Islet of Langerhans (tissue), 1 donor: Measurements from ENCODE around the gene FASN.
"Not testable (repeated sequence)": the region's sequence is repeated elsewhere in the genome, so short reads cannot be mapped to it uniquely, and the experiment has no call there.

Experiments
- FAIRE-seq: peaks from one replicate; lab custom pipeline; 2011; peaks lifted over from hg19 to GRCh38; lab: Jason Lieb, UNC

The FASN gene

DNA sequence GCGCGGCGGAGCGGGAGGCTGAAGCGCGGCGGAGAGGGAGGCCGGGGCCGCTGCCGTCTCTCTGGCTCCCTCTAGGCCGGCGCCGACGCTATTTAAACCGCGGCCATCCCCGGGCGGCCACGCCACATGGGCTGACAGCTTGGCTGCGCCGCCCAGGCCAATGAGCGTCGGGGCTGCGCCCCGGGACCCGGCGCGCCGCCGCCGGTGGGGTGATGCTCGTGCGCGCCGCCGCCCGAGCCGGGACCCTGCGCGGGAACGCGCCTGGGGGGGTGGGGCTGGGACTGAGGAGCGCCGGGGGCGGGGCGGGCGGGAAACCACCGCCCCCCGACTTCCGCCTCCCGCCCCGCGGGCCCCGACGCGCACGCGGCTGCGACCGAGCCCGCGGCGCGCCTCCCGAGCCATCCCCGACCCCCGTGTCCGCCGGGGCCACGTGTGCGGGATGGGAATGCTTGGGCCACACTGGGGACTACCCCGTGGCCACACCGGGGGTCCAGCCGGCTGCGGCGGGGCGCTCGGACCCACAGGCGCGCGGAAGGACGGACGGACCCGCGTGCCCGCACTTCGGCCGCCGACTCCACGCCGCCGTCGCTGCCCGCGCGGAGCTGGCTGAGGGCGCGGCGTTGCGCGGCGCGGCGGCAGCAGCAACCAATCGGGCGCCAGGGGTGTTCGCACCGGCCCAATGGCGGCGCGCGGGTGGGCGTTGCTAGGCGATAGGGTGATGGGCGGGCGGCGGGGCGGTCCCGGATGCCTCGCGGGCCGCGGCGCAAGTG, at the start of gene FASN:
FASN (minus strand) TSS at position 68 of the 770 bp plus-strand sequence. CDS start 1,791 bp downstream, outside the sequence.
- no peak for FAIRE-seq

DNA sequence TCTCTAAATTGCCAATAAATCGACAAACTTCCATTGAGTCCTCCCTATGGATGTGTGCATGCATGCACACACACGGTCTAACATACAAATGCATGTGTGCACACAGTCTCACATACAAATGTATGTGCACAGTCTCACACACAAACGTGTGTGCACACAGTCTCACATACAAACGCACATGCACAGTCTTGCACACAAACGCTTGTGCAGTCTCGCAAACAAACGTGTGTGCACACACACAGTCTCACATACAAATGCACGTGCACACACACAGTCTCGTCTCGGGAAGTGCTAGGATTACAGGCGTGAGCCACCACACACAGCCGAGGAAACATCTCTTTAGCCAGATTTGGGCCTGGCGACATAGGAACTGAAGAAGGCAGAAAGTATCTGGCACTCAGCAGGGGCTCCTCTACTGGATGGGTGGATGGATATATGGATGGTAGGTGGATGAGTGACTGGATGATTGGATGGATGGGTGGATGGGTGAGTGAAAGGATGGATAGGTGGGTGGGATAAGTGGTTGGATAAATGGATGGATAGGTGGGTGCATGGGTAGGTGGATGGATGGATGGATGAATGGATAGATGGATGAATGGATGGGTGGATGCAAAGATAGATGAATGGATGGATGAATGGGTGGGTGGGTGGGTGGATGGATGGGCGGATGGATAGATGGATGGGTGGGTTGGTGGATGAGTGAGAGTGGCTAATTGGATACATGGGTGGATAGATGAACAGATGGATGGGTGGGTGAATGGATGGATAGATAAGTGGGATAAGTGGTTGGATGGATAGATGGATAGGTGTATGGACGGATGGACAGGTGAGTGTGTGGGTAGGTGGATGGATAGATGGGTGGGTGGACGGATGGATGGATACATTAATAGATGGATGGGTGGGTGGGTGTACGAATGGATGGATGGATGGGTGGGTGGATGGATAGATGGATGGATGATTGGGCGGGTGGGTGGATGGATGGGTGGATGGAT, 48.9 kb upstream of the FASN start:
- no peak for FAIRE-seq

DNA sequence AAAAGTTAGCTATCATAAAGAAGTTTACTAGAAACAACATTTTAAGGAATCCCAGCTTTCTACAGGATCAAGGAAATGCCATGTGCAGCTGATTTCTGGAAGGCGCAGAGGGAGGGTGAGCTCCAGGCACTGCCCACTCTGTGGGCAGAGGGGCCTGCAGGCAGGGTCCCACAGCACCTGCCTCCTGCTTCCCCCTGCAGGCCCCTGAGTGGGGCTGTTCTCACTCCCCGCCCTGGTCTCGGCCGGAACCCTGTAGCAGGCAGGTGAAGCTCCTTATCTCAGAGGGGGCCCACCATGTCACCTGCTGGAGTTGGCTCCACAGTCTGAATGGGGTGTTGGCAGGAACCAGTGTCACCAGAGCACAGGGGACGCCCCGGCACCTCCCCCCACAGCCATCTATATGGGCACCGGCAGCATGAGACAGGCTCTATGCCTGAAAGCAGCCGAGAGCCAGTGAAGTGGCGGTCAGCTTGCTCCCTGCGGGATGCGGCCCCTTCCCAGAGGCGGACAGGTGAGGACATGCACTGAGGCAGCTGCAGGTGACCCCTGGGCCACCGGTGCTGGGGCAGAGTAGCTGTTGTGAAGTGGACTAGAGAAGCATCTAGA, 47.6 kb upstream of the FASN start:
- FAIRE-seq, result no peak

DNA sequence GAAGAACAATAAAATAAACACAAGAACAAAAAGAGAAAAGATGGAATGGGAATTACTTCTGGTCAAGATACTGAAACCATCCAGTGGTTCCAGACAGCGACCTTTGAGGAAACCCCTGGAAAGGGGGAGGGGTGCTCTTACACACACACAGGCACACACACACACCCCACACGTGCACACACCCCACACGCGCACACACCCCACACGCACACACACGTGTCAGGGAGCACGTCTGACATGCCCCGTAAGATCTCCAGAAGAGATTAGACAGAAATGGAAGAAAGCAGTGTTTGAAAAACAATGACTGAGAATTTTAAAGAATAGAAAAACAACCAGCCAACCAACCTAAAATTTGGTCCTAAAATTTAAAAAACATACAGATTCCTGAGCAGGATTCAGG, 45.3 kb upstream of the FASN start:
- FAIRE-seq, result no peak

DNA sequence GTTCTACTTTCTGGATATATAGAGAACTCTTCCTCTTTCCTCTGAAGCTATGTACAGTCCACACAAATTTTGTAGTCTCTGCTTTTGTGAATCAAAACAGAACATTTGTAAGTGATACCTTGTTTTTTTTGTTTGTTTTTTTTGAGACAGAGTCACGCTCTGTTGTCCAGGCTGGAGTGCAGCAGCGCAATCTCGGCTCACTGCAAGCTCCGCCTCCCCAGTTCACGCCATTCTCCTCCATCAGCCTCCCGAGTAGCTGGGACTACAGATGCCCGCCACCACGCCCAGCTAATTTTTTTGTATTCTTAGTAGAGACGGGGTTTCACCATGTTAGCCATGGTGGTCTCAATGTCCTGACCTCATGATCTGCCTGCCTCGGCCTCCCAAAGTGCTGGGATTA, 41.9 kb upstream of the FASN start:
- FAIRE-seq, result not testable (repeated sequence)

DNA sequence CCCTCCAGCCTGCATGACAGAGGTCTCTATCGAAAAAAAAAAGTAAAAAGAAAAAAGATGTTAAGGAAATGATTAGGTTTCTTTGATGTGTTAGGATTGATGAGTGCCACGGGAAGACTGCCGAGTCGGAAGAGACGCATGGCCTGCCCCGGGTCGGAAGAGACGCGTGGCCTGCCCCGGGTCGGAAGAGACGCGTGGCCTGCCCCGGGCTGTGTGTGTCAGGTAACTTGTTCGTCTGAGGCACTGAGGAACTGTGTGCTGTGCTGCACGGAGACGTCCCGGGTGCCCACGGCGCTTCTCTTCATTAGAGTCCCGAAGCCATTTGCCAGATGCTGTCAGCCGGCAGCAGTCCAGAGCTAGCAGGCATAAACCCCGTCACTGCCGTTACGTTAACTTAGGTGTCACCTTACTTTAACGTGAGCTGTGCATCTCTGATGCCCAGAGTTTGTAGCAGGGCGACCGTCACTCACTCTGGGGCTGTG, 40.5 kb upstream of the FASN start:
- no peak for FAIRE-seq

DNA sequence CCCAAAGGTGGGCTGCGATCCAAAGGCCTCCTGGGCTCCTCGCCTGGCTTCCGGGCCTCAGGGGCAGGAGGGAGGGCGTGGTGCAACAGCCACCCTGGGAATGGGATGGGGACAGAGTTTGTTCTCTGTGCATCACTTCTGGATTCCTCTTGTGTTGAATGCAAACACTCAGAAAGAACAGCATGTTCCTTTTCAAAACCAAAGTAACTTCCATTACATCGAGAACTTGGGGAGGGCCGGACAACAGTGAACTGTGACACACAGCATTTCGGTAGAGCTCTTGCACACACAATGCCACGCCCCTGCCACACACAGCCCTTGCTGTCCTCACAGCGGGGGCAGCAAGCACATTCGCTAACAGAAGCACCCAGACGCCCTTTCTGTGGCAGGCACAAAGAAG, 36.1 kb upstream of the FASN start:
- no peak for FAIRE-seq

DNA sequence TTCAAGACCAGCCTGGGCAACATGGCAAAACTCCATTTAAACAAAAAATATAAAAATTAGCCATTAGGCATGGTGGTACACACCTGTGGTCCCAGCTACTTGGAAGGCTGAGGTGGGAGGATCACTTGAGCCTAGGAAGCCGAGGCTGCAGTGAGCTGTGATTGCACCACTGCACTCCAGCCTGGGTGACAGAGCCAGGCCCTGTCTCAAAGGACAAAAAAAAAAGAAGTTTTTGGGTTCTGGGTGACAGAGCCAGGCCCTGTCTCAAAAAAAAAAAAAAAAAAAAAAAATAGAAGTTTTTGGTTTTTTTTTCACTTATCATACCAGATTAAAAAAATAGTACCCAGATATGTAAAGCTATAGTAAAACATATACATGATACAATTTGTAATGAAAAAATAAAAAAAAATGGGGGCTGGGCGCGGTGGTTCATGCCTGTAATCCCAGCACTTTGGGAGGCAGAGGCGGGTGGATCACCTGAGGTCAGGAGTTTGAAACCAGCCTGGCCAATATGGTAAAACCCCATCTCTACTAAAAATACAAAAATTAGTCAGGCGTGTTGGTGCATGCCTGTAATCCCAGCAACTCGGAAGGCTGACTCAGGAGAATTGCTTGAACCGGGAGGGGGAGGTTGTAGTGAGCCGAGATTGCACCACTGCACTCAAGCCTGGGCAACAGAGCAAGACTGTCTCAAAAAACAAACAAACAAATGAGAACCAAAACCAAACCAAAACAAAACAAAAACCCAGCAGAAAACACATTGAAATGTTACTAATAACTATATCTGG, 35.3 kb upstream of the FASN start:
- not testable (repeated sequence) for FAIRE-seq

DNA sequence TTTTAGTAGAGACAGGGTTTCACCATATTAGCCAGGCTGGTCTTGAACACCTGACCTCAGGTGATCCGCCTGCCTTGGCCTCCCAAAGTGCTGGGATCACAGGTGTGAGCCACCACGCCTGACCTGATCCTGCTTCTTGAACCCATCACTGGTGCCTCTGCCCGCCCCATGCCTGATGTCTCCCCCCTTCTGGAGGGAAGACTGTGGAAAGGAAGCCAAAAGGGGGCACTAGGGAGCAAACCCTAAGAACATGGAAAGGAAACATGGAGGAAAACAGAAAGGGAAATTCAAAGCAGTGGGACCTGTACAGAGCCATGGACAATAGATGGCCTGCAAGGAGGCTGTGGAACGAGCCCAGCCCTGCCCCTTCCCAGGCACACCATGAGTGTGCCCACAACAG, 31.1 kb upstream of the FASN start:
- FAIRE-seq, result no peak

DNA sequence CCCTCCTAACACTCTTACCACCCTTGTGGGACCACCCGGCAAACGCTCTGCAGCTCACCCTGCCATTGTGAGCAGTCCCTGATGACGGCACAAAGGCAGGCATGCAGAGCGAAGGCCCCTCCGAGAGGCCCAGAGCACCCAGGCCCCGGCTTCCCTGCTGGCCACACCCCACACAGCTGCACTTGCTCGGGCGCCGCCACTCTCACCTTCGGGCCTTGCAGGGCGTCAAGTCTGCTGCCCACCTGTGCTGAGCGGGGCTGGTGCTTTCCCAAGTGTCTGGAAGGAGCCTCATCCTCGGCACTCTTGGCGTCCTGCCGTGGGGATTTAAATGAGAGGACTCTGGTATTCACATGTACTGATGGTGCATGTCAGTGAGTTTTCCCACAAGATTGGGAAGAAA, 30.3 kb upstream of the FASN start:
- FAIRE-seq, result no peak

DNA sequence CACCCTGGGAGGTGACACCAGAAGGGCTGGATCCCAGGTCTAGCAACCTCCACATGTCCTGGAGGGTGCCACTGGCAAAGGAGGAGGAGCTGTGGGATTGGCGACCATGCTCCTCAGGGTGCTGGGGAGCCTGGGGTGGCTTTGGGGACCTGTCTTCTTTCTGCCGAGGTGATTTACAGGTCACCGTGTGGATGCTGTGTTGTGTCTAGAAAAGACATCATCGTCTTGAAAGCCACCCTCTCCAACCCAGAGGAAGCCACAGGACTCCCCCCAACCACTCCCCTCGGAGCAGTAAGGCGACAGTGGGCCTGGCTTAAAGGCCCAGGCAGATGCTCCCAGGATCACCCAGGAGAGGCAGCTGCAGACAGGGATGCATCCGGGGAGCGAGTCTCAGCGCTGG, 29.7 kb upstream of the FASN start:
- FAIRE-seq, result no peak

DNA sequence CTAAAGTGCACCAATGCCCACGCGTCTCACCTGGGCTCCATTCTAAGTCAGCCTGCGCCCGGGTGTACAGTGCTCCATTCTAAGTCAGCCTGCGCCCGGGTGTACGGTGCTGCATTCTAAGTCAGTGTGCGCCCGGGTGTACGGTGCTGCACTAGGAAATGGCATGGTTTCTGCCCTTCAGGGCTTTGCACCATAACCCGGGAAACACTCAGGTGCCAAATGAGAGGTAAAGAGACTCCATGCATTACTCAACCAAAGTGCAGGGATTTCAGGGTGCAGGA, 29.2 kb upstream of the FASN start:
- no peak for FAIRE-seq

DNA sequence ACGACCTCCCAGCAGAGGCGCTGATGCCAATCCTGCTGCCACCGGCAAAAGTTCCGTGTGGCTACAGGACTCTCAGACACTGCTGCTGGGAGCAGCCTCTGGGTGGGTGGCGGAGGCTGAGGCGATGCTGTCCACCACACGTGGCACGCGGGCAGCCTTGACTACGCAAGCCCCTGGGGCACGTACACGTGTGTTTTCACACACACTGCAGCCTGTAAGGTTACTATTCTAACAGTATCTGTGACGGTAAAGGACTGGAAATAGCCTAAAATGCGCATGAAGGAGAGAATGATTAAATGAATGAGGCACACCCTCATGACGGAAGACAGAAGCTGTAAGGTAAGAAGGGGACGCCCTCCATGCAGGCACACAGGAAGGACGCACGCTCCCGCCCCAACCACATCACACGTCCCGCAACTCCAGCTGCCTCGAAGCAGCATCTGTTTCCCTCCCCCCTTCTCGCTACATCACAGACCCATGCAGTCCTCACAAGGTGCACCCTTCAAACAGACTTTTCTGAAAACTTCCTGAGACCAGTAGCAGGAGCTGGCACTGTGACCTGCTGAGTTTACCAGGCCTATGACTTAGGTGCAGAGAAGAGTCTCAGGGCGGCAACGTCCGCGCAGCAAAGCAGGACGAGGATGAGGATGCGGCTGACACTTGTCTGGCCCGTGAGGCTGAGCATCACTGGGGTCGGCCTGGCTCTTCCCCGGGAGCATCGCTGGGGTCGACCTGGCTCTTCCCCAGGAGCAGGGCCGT, 28.7 kb upstream of the FASN start:
- no peak for FAIRE-seq

DNA sequence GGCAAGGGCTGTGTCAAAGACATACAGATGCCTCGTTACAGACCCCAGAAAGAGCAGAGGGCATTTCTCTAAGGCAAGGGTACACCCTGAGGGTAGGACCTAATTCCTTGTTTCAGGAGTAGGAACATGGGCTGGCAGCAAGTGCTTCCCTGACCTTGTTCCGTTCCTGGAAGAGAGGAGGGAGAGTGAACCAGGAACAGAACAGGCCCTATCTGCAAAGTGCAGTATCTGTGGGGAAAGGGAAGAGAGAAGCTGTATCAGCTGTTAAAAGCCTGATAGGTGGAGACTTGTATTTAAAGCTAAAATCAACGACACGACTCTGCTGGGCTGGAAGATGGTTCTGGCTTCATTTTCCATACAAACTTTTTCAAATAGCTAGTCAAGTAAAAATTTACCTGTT, 26.1 kb upstream of the FASN start:
- no peak for FAIRE-seq

DNA sequence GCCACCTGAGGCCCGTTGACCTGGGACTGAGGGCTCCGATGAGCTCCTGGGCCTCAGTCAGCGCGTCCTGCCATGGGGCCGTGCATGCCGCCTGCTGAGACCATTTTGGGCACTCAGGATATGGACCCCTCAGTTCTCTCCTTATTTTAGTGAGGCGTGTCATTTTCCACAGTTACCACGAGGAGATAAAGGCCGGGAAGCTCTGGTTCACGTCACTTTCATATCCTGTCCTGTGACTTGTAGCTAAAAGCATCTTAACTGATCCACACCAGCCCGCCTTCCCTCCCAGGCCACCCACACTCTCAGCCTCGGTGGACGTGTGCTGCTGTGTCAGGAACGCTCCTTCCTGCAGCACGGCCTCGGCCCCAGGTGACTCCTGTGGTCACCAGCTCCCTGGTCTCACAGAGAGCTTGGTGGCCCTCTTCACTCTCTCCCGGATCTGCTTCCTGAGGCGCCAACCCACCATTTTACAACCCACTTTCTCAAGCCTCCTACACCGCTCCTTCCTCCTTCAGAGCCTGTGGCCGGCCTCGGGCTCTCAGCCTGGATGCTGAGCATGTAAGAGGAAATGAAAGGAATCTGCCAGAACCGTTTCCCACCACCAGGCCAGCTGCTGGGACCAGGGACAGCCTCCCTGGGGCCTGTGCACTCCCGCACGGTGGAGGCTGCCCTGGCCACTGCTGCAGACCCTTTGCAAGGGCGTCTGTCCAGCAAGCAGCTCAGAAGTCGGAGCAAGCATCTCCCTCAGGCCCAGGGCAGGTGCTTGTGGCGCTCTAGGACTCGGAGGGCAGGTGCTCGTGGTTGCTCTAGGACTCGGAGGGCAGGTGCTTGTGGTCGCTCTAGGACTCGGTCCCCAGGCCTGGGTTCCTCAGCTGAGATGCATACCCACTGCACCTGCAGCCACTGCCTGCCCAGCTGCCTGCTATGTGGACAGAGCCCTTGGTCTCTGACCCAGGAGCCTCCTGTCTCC, 23.9 kb upstream of the FASN start:
- FAIRE-seq, result no peak

DNA sequence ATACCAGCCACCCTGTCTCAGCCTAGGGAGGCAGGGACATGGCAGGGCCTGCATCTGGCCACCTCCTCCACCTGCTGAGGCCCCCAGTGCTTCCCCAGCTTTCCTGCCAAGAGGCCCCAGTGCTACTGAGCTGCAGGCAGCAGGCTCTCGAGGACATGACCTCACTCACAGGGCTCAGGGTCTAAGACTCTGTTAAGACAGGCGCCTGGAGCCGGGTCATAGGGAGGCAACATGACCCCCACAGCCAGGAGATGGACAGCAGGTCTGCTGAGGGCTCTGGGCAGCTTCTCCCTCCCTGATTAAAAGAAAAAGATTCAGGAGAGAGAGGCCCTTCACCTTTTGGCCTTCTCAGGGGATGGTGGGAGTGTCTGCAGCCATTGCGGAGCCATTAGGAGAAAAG, 23.2 kb upstream of the FASN start:
- FAIRE-seq, result no peak

DNA sequence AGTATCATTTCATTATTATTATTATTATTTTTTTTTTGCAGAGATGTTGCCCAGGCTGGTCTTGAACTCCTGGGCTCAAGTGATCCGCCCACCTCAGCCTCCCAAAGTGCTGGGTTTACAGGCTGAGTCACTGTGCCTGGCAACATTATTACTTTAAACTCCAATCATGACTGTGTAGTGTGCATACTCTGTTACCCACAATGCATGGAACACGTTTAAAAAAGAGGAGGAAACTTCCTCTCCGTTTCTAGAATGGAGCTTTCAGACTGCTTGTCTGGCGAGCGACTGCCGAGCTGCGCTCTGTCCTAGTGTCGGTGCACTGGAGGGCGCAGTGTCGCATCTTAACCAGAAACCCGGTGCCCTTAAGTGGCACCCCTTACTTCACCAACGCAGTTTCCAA, 22.1 kb upstream of the FASN start:
- FAIRE-seq, result no peak

DNA sequence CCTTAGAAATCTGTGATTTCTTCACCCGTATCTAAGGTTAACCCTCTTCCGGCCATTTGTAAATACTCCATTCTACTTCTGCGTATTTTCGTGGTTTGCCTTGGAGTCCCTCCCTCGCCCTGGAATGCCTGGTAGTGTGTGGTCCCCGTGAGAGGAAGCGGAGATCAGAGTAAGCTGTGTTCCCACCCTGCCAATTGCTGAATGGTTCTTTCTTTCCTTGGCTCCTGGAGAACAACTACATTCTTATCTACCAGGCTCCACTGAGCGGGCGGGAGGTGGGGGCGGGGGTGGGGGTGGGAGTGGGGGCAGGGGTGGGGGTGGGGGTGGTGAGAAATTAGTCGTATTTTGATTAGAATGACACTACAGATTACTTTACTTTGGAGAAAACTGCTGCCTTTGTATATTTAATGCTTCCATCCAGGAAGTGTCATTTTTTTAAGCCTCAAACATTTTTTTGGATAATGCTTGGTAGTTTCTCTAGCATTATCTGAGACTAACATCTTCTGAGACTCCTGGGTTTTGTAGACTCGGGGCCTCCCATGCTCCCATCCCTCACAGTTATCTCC, 20.9 kb upstream of the FASN start:
- no peak for FAIRE-seq

DNA sequence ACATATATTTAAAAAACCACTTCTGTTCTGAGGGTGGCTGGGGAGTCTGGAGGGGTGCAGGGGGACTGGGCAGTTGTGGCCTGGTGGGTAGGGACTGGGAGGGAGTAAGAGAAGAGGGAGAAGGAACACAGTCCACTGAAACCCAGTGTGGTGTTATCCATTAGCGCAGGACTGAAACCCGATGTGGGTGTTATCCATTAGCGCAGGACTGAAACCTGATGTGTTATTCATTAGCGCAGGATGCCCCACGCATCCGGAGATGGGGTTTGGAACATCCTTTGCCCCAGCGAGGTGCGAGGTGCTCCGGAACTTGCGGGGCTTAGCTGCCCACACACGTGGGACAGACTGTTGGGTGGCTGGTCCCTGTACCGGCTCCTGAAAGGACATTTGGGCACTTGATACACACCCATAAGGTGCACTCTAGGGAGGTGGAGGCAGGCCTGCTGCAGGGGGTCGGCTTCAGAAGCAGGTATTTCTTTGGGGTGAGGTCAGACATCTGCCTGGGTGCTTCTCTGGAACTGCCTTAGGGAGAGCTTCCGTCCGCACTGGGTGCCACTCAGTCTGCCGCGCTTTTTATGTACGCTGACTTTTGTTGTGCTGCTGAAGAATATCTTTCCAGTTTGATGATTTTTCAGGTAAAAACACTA, 20.3 kb upstream of the FASN start:
- no peak for FAIRE-seq
